A549 (cell line): ENCODE measurements around the gene HTRA3.

Experiments
- CBX2 ChIP-seq: fragments of 200-600 bp; sonication (generic); IDR thresholded peaks from 2 replicates; pipeline ENCODE4 v1.6.1; 2016; ENCODE audit warnings: low read depth, mild to moderate bottlenecking, borderline replicate concordance
- EP300 ChIP-seq, 2 experiments: fragments of >200 bp; sonication (Bioruptor Twin); formaldehyde crosslinking; IDR thresholded peaks; 2 replicates in 1 of 2; 3 replicates in 1 of 2; pipeline ENCODE4 v1.6.1; 2016 to 2017
- RNF2 ChIP-seq: fragments of 200-600 bp; sonication (generic); IDR thresholded peaks from 2 replicates; pipeline ENCODE4 v1.6.1; 2016; ENCODE audit warnings: low read depth, mild to moderate bottlenecking, antibody characterized with exemption, moderate library complexity, borderline replicate concordance
- ZFP36 ChIP-seq: fragments of 450-650 bp; IDR thresholded peaks from 2 replicates; pipeline ENCODE4 v1.6.1; 2014; ENCODE audit warnings: borderline replicate concordance; ENCODE audit not compliant: partially characterized antibody
- TF ChIP-seq, protein P1 (sequence below): fragments of >200 bp; sonication (Bioruptor Twin); formaldehyde crosslinking; IDR thresholded peaks from 3 replicates; pipeline ENCODE4 v1.5.1; 2016

DNA sequence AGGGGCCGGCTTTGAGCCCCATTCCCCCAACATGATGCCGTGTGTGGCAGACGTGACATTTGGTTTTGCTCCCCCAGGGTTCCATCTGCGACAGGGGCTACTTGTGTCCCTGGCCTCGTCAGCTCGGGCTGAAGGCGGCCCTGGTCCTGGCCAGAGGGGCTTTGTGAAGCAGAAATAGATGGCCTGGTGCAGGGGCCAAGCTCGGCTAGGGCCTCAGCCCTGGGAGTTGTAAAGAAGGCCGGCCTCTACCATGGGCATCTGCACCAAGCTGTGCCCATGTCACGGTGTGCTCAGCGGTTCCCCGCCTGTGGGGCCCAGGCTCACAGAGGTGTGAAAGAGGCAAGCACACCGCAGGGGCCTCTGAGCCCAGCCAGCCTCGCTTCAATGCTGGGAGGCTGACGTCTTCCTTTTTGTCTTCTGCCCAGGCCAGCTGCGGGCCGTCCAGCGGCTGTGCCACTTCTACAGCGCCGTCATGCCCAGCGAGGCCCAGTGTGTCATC, 38.0 kb upstream of the HTRA3 start:
- TF ChIP-seq EP300 (IDR thresholded peaks at IDR 0.05), result no peak
- no peak for TF ChIP-seq RNF2
- no peak for TF ChIP-seq ZFP36
- TF ChIP-seq, protein P1, sequence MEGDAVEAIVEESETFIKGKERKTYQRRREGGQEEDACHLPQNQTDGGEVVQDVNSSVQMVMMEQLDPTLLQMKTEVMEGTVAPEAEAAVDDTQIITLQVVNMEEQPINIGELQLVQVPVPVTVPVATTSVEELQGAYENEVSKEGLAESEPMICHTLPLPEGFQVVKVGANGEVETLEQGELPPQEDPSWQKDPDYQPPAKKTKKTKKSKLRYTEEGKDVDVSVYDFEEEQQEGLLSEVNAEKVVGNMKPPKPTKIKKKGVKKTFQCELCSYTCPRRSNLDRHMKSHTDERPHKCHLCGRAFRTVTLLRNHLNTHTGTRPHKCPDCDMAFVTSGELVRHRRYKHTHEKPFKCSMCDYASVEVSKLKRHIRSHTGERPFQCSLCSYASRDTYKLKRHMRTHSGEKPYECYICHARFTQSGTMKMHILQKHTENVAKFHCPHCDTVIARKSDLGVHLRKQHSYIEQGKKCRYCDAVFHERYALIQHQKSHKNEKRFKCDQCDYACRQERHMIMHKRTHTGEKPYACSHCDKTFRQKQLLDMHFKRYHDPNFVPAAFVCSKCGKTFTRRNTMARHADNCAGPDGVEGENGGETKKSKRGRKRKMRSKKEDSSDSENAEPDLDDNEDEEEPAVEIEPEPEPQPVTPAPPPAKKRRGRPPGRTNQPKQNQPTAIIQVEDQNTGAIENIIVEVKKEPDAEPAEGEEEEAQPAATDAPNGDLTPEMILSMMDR, result no peak
- TF ChIP-seq CBX2, result no peak
